B cell (primary cell): ENCODE measurements around the gene SLC25A29. TPM values are rescaled to one million over a fixed set of nuclear protein-coding genes. Genes with fewer than 3 reads are reported as not detected.
"Not testable (repeated sequence)": the region's sequence is repeated elsewhere in the genome, so short reads cannot be mapped to it uniquely, and the experiment has no call there.

ENCODE experiments used
- ATAC-seq: fragments of 200-7000 bp; cut with Tn5 transposase; one replicate; pipeline ENCODE4 v1.10.0; 2021; ENCODE audit warnings: low read depth, mild to moderate bottlenecking, moderate number of reproducible peaks, moderate library complexity
- CTCF ChIA-PET: fragments of 350-600 bp; sonication (Branson Sonifier 250); formaldehyde crosslinking; loops from one replicate; lab custom pipeline; 2021; ENCODE audit warnings: antibody characterized with exemption, inconsistent platforms; lab: Charles Lee
- POLR2A ChIA-PET: fragments of 350-600 bp; sonication (Branson Sonifier 250); formaldehyde crosslinking; loops from one replicate; lab custom pipeline; 2021; ENCODE audit warnings: antibody characterized with exemption; lab: Charles Lee
- DNase-seq: peaks from one replicate; pipeline ENCODE4 v3.0.0; 2013
- H2AFZ ChIP-seq: 2 replicates; pipeline ENCODE4 v1.6.1; 2012; ENCODE audit warnings: mild to moderate bottlenecking, low read depth, low read length; ENCODE audit not compliant: insufficient read depth, poor library complexity, severe bottlenecking
- H3K27ac ChIP-seq, 2 donors: 1 replicate in 1 of 2; 2 replicates in 1 of 2; pipeline ENCODE4 v1.5.1; 2012 to 2013; ENCODE audit warnings: low read length in 2 of 2, mild to moderate bottlenecking in 2 of 2, moderate library complexity in 1 of 2
- H3K27me3 ChIP-seq, 4 experiments: fragments of 200-600 bp in 1 of 4; sonication (generic) in 1 of 4; replicated peaks in 1 of 4; 1 replicate in 2 of 4; 2 replicates in 2 of 4; pipeline versions ENCODE4 v1.6.1 to v1.7.0; 2013 to 2016; ENCODE audit warnings: low read length in 3 of 4, mild to moderate bottlenecking in 2 of 4, mixed read lengths in 1 of 4, moderate library complexity in 1 of 4; ENCODE audit not compliant: insufficient read depth in 4 of 4, control insufficient read depth in 3 of 4; ENCODE audit errors: control extremely low read depth in 1 of 4
- H3K36me3 ChIP-seq, 2 experiments: replicated peaks in 1 of 2; 1 replicate in 1 of 2; 2 replicates in 1 of 2; pipeline versions ENCODE4 v1.6.1 to v1.7.1; 2013; ENCODE audit warnings: low read length in 1 of 2; ENCODE audit not compliant: insufficient read depth in 2 of 2, control insufficient read depth in 1 of 2; ENCODE audit errors: control extremely low read depth in 1 of 2, extremely low read depth in 1 of 2
- H3K4me1 ChIP-seq, 2 donors: fragments of 200-600 bp in 1 of 2; sonication (generic) in 1 of 2; 1 replicate in 1 of 2; 2 replicates in 1 of 2; pipeline versions ENCODE4 v1.5.1 to v1.6.1; 2013 to 2017; ENCODE audit warnings: low read length in 2 of 2; ENCODE audit not compliant: control insufficient read depth in 2 of 2, insufficient read depth in 2 of 2
- H3K4me2 ChIP-seq: replicated peaks from 2 replicates; pipeline ENCODE3; 2012; ENCODE audit warnings: mild to moderate bottlenecking, low read depth, low read length; ENCODE audit not compliant: poor library complexity, severe bottlenecking
- H3K4me3 ChIP-seq, 5 experiments: fragments of 200-600 bp in 1 of 5; sonication (generic) in 1 of 5; 1 replicate in 3 of 5; 2 replicates in 2 of 5; pipeline versions ENCODE4 v1.5.1 to v1.7.0; 2011 to 2016; ENCODE audit warnings: low read length in 4 of 5, mild to moderate bottlenecking in 4 of 5, low read depth in 2 of 5, control low read depth in 1 of 5, moderate library complexity in 1 of 5; ENCODE audit not compliant: insufficient read depth in 1 of 5; ENCODE audit errors: control extremely low read depth in 1 of 5, extremely low read depth in 1 of 5
- H3K79me2 ChIP-seq: fragments of 200-600 bp; sonication (generic); one replicate; pipeline ENCODE4 v1.6.0; 2016; ENCODE audit warnings: low read length; ENCODE audit not compliant: control insufficient read depth, insufficient read depth
- H3K9ac ChIP-seq: fragments of 200-600 bp; sonication (generic); 2 replicates; pipeline ENCODE4 v1.6.1; 2017; ENCODE audit warnings: mild to moderate bottlenecking, low read length, moderate library complexity
- H3K9me3 ChIP-seq, 3 donors: one replicate each; pipeline versions ENCODE4 v1.6.1 to v1.7.1; 2013; ENCODE audit warnings: low read length in 2 of 3; ENCODE audit not compliant: control insufficient read depth in 2 of 3, insufficient read depth in 1 of 3; ENCODE audit errors: control extremely low read depth in 1 of 3
- H4K20me1 ChIP-seq: 2 replicates; pipeline ENCODE4 v1.6.0; 2012; ENCODE audit warnings: mild to moderate bottlenecking, low read length; ENCODE audit not compliant: insufficient read depth, control insufficient read depth, poor library complexity, severe bottlenecking
- H3K27ac Mint-ChIP-seq: one replicate; pipeline ENCODE4 v1.8.0; 2021; ENCODE audit warnings: mixed read lengths
- H3K27me3 Mint-ChIP-seq: one replicate; pipeline ENCODE4 v1.8.0; 2021; ENCODE audit warnings: mixed read lengths
- H3K4me1 Mint-ChIP-seq: one replicate; pipeline ENCODE4 v1.8.0; 2021; ENCODE audit warnings: mixed read lengths
- H3K4me3 Mint-ChIP-seq: one replicate; pipeline ENCODE4 v1.8.0; 2021; ENCODE audit warnings: mixed read lengths
- H3K9me3 Mint-ChIP-seq: one replicate; pipeline ENCODE4 v1.8.0; 2022; ENCODE audit warnings: mixed read lengths; ENCODE audit not compliant: insufficient read depth
- EZH2 ChIP-seq: IDR thresholded peaks from 2 replicates; pipeline ENCODE4 v1.6.1; 2012; ENCODE audit warnings: borderline replicate concordance, low read depth, mild to moderate bottlenecking, moderate library complexity, low read length; ENCODE audit not compliant: insufficient read depth, poor library complexity, severe bottlenecking
- WGBS: methylation state at CpG from one replicate; pipeline ENCODE4 v1.1.5; 2013; ENCODE audit warnings: missing lambda C conversion rate; ENCODE audit not compliant: insufficient coverage; 5-methylcytosine and 5-hydroxymethylcytosine counted together
- intact Hi-C: fragments of 100-400 bp; cut with micrococcal nuclease; formaldehyde crosslinking; loops from one replicate; pipeline ENCODE4 v1.10.0; 2022
- polyA plus RNA-seq: library from polyadenylated mRNA; depleted of rRNA; stranded (reverse); fragments of >200 nt; gene quantifications from 2 replicates; pipeline ENCODE4 v1.2.3, GENCODE V29; 2012
- total RNA-seq, 2 donors: library from RNA; stranded (reverse); fragments of 120-200 nt in 1 of 2; gene quantifications; 1 replicate in 1 of 2; 2 replicates in 1 of 2; pipeline versions ENCODE4 v1.2.3 to v1.2.4, GENCODE V29; 2013 to 2022
- TF ChIP-seq, protein P1 (sequence below): fragments of 200-600 bp; IDR thresholded peaks from one replicate; pipeline ENCODE4 v1.8.0; 2022; ENCODE audit warnings: antibody characterized with exemption, mild to moderate bottlenecking

The SLC25A29 gene
- total and polyA plus RNA-seq, 2 donors (not counting 1 experiment from before 2014, with no cell fraction given) = 15.1 to 99.9 TPM

DNA sequence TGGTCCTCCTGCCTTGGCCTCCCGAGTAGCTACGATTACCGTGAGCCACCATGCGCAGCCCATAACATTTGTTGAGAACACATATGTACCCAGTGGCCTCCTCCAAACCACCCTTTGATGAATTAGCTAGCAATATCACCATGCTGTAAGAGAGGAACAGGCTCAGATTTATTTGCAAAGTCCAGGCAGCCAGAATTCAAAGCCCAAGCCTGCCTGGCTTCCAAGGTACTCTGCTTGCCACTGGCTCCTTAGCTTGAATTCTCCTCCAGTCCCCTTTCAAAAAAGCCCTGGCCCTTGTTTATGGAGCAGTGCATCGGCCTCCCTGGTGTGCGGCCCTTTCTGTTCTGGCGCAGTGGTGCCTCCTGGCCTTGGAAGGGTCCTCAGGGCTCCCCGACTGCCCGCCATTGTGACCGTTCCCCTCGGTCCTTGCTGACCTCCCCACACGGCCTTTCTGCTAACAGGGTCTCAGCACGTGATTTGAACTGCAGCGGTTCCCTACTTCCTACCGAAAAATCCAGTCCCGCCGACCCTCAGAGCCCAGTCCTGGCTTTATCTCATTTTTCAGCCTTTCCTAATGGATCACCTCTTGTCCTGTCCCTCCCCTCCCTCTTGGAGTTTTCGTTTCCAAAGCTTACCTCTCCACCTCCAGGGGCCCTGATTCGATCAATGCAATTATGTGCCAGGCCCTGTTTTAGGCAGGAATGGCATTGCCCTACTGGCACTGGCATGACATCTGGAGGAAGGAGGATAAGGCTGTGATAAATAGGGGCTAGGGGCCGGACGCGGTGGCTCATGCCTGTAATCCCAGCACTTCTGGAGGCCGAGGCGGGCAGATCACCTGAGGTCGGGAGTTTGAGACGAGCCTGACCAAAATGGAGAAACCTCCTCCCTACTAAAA lies 22.0 kb downstream of the SLC25A29 start:
- Mint-ChIP-seq H3K27ac (peak overlapping the region; percentile 68), H3K4me1 (peaks cover 11% of the 10 kb centered on the region), H3K9me3 (no peaks in the 10 kb centered on the region), H3K27me3 (no peaks in the 10 kb centered on the region), H3K4me3 (peak overlapping the region; percentile 77)
- Histone ChIP-seq H3K4me3 (no peak overlapping the region), H4K20me1 (peaks cover 5% of the 10 kb centered on the region), H3K4me1 (peaks cover 12% of the 10 kb centered on the region in 2 donors), H3K9me3 (no peaks in the 10 kb centered on the region), H3K27ac (no peak overlapping the region), H3K9ac (peak overlapping the region; percentile 87), H3K36me3 (peaks cover 0 to 14% of the 10 kb centered on the region in 2 experiments), H2AFZ (peak overlapping the region; percentile 86), H3K4me2 (peak overlapping the region; percentile 98), H3K79me2 (peaks cover 32% of the 10 kb centered on the region), H3K27me3 (no peaks in the 10 kb centered on the region)
- DNase-seq = no peak
- CTCF ChIA-PET = interaction anchor here (0.6 to 5.9 kb wide), 17 partner anchors 8 to 122 kb away, joined by 3 to 52 read pairs (median 6); partner anchors contain the start of gene WDR25
- no peak for ATAC-seq
- no peak for TF ChIP-seq EZH2
- TF ChIP-seq, protein P1, sequence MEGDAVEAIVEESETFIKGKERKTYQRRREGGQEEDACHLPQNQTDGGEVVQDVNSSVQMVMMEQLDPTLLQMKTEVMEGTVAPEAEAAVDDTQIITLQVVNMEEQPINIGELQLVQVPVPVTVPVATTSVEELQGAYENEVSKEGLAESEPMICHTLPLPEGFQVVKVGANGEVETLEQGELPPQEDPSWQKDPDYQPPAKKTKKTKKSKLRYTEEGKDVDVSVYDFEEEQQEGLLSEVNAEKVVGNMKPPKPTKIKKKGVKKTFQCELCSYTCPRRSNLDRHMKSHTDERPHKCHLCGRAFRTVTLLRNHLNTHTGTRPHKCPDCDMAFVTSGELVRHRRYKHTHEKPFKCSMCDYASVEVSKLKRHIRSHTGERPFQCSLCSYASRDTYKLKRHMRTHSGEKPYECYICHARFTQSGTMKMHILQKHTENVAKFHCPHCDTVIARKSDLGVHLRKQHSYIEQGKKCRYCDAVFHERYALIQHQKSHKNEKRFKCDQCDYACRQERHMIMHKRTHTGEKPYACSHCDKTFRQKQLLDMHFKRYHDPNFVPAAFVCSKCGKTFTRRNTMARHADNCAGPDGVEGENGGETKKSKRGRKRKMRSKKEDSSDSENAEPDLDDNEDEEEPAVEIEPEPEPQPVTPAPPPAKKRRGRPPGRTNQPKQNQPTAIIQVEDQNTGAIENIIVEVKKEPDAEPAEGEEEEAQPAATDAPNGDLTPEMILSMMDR = no peak
- intact Hi-C loops = loop anchor here (2.0 kb wide), 2 partner anchors 57 to 91 kb away; no protein-coding TSS in a partner anchor
- POLR2A ChIA-PET = interaction anchor here (1.1 kb wide), 1 partner anchor 12 kb away, joined by 6 read pairs; no protein-coding TSS in a partner anchor
- 84% methylated on average over 19 of the region's 26 CpGs for WGBS

DNA sequence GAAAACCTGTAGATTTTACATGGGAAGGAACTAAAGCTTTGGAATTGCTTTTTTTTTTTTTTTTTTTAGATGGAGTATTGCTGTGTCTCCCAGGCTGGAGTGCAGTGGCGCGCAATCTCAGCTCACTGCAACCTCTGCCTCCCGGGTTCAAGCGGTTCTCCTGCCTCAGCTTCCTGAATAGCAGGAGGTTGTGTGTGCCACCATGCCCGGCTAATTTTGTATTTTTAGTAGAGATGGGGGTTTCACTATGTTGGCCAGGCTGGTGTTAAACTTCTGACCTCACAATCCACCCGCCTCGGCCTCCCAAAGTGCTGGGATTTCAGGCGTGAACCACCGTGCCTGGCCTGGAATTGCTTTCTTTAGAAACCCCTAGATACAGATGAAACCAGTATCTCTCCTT lies 22.8 kb downstream of the SLC25A29 start:
- H3K9ac ChIP-seq, ATAC-seq, H3K27me3 ChIP-seq, intact Hi-C loops, H3K27ac ChIP-seq, DNase-seq, H3K27me3 Mint-ChIP-seq, H4K20me1 ChIP-seq, H3K4me2 ChIP-seq, H3K9me3 ChIP-seq, H3K4me3 ChIP-seq, H3K9me3 Mint-ChIP-seq, H2AFZ ChIP-seq: not testable (repeated sequence)
- Mint-ChIP-seq H3K4me3 (peak overlapping the region; percentile 52), H3K4me1 (peaks cover 18% of the 10 kb centered on the region), H3K27ac (peak overlapping the region; percentile 65)
- ChIA-PET CTCF (interaction anchor here (0.5 to 5.9 kb wide), 17 partner anchors 9 to 212 kb away, joined by 3 to 52 read pairs (median 4); partner anchors contain the start of gene WDR25), POLR2A (interaction anchor here (0.6 kb wide), 1 partner anchor 86 kb away, joined by 7 read pairs; no protein-coding TSS in a partner anchor)
- Histone ChIP-seq H3K36me3 (peaks cover 0 to 14% of the 10 kb centered on the region in 2 experiments), H3K4me1 (peaks cover 18% of the 10 kb centered on the region in 2 donors), H3K79me2 (peaks cover 40% of the 10 kb centered on the region)
- WGBS = 98% methylated on average over 6 of the region's 9 CpGs
